ENCODE results near the gene CHST11.

The CHST11 gene

GRCh38 chr12:104578453-104578852, 121.7 kb downstream of the CHST11 start:
- POLR2A ChIA-PET: no interaction called here
- H3K4me1 ChIP-seq (ENCODE audit: control insufficient read depth, insufficient read depth, low read length): no peaks in the 10 kb centered on the region
- TF ChIP-seq ZNF324 (tag by site-specific recombination; IDR thresholded peaks at IDR 0.05): no peak
- TF ChIP-seq ZNF266 (tag by site-specific recombination; IDR thresholded peaks at IDR 0.05; ENCODE audit: low read depth): no peak
- TF ChIP-seq ZNF302 (tag by site-specific recombination; IDR thresholded peaks at IDR 0.05; ENCODE audit: low read depth): no peak
- TF ChIP-seq ZNF169 (tag by site-specific recombination; IDR thresholded peaks at IDR 0.05): no peak
- CTCF ChIA-PET: interaction anchor here (0.8 kb wide), 1 partner anchor 197 kb away, joined by 3 read pairs; no protein-coding TSS in a partner anchor
- no peak overlapping the region for H3K27ac ChIP-seq (ENCODE audit: extremely low read depth, low read depth, low read length)
- no peaks in the 10 kb centered on the region for H3K9me3 ChIP-seq (ENCODE audit: control insufficient read depth, insufficient read depth, low read depth, low read length)
- no peak overlapping the region for H3K4me3 ChIP-seq (ENCODE audit: low read depth, low read length)
- H3K36me3 ChIP-seq (ENCODE audit: control insufficient read depth in 2 of 2, insufficient read depth in 1 of 2, low read length in 2 of 2): no peaks in the 10 kb centered on the region

GRCh38 chr12:104579718-104580495, 123.2 kb downstream of the CHST11 start:
- H3K36me3 ChIP-seq (ENCODE audit: control insufficient read depth in 2 of 2, insufficient read depth in 1 of 2, low read length in 2 of 2): no peaks in the 10 kb centered on the region
- no peaks in the 10 kb centered on the region for H3K9me3 ChIP-seq (ENCODE audit: control insufficient read depth, insufficient read depth, low read depth, low read length)
- TF ChIP-seq HOXD13 (CRISPR knock-in tag; IDR thresholded peaks at IDR 0.05; ENCODE audit: borderline replicate concordance) (no peak), KLF8 (tag by site-specific recombination; IDR thresholded peaks at IDR 0.05) (no peak), ZNF341 (tag by site-specific recombination; IDR thresholded peaks at IDR 0.05; ENCODE audit: low read depth) (no peak), ZNF19 (tag by site-specific recombination; IDR thresholded peaks at IDR 0.05; ENCODE audit: low read depth) (no peak), ZNF48 (tag by site-specific recombination; IDR thresholded peaks at IDR 0.05) (no peak), ZNF658 (tag by site-specific recombination; IDR thresholded peaks at IDR 0.05) (no peak), ZNF248 (tag by site-specific recombination; IDR thresholded peaks at IDR 0.05) (no peak), ZNF362 (tag by site-specific recombination; IDR thresholded peaks at IDR 0.05) (no peak), ZNF600 (tag by site-specific recombination; IDR thresholded peaks at IDR 0.05) (no peak), ZNF23 (tag by site-specific recombination; IDR thresholded peaks at IDR 0.05; ENCODE audit: borderline replicate concordance) (no peak), ATF2 (tag by site-specific recombination; IDR thresholded peaks at IDR 0.05; ENCODE audit: low read depth) (no peak), ZNF518A (tag by site-specific recombination; conservative IDR thresholded peaks at IDR 0.05; ENCODE audit: low read depth) (no peak), ZNF18 (tag by site-specific recombination; IDR thresholded peaks at IDR 0.05) (no peak), ZNF626 (tag by site-specific recombination; IDR thresholded peaks at IDR 0.05) (no peak), INSM2 (tag by site-specific recombination; IDR thresholded peaks at IDR 0.05) (no peak), ZNF670 (tag by site-specific recombination; IDR thresholded peaks at IDR 0.05; ENCODE audit: low read depth) (no peak)
- ChIA-PET CTCF (no interaction called here), POLR2A (no interaction called here)
- H3K4me1 ChIP-seq (ENCODE audit: control insufficient read depth, insufficient read depth, low read length): no peaks in the 10 kb centered on the region
- no peak overlapping the region for H3K27ac ChIP-seq (ENCODE audit: extremely low read depth, low read depth, low read length)
- H3K4me3 ChIP-seq (ENCODE audit: low read depth, low read length): no peak overlapping the region

Measured in HEK293 (cell line).